Measurements from ENCODE around the gene EEF1AKMT4.

- TF ChIP-seq POLR2AphosphoS5 (IDR thresholded peaks at IDR 0.05; ENCODE audit: low read depth, low read length) = no peak
- TF ChIP-seq, protein P1, sequence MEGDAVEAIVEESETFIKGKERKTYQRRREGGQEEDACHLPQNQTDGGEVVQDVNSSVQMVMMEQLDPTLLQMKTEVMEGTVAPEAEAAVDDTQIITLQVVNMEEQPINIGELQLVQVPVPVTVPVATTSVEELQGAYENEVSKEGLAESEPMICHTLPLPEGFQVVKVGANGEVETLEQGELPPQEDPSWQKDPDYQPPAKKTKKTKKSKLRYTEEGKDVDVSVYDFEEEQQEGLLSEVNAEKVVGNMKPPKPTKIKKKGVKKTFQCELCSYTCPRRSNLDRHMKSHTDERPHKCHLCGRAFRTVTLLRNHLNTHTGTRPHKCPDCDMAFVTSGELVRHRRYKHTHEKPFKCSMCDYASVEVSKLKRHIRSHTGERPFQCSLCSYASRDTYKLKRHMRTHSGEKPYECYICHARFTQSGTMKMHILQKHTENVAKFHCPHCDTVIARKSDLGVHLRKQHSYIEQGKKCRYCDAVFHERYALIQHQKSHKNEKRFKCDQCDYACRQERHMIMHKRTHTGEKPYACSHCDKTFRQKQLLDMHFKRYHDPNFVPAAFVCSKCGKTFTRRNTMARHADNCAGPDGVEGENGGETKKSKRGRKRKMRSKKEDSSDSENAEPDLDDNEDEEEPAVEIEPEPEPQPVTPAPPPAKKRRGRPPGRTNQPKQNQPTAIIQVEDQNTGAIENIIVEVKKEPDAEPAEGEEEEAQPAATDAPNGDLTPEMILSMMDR (IDR thresholded peaks at IDR 0.05) = no peak
- TF ChIP-seq, protein P2, sequence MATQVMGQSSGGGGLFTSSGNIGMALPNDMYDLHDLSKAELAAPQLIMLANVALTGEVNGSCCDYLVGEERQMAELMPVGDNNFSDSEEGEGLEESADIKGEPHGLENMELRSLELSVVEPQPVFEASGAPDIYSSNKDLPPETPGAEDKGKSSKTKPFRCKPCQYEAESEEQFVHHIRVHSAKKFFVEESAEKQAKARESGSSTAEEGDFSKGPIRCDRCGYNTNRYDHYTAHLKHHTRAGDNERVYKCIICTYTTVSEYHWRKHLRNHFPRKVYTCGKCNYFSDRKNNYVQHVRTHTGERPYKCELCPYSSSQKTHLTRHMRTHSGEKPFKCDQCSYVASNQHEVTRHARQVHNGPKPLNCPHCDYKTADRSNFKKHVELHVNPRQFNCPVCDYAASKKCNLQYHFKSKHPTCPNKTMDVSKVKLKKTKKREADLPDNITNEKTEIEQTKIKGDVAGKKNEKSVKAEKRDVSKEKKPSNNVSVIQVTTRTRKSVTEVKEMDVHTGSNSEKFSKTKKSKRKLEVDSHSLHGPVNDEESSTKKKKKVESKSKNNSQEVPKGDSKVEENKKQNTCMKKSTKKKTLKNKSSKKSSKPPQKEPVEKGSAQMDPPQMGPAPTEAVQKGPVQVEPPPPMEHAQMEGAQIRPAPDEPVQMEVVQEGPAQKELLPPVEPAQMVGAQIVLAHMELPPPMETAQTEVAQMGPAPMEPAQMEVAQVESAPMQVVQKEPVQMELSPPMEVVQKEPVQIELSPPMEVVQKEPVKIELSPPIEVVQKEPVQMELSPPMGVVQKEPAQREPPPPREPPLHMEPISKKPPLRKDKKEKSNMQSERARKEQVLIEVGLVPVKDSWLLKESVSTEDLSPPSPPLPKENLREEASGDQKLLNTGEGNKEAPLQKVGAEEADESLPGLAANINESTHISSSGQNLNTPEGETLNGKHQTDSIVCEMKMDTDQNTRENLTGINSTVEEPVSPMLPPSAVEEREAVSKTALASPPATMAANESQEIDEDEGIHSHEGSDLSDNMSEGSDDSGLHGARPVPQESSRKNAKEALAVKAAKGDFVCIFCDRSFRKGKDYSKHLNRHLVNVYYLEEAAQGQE (IDR thresholded peaks at IDR 0.05; ENCODE audit: insufficient read depth in 1 of 2, low read depth in 2 of 2, low read length in 1 of 2) = no peak
Observed at GRCh38 chr3:184259396-184259877, 10.0 kb downstream of the EEF1AKMT4 start.
